Central memory CD8-positive, alpha-beta T cell (primary cell): ENCODE results near the gene SCLY.
"Not testable (repeated sequence)": the region's sequence is repeated elsewhere in the genome, so short reads cannot be mapped to it uniquely, and the experiment has no call there.

ENCODE experiments used
- ATAC-seq: fragments of 150-1000 bp; cut with Tn5 transposase; replicated peaks from 2 replicates; pipeline ENCODE4 v1.10.0; 2022; ENCODE audit warnings: mild to moderate bottlenecking, moderate FRiP score, moderate number of reproducible peaks; ENCODE audit not compliant: poor library complexity, severe bottlenecking; ENCODE audit errors: extremely low read depth
- DNase-seq, 2 donors: peaks; one replicate each; pipeline ENCODE4 v3.0.0; 2021; ENCODE audit warnings: low spot score in 2 of 2
- H3K27ac Mint-ChIP-seq: one replicate; pipeline ENCODE4 v1.8.0; 2022; ENCODE audit warnings: low read depth, mild to moderate bottlenecking, moderate library complexity, mixed read lengths
- H3K27me3 Mint-ChIP-seq: one replicate; pipeline ENCODE4 v1.8.0; 2022; ENCODE audit warnings: mixed read lengths
- H3K36me3 Mint-ChIP-seq: one replicate; pipeline ENCODE4 v1.8.0; 2022; ENCODE audit warnings: mild to moderate bottlenecking, moderate library complexity, mixed read lengths; ENCODE audit not compliant: insufficient read depth
- H3K4me1 Mint-ChIP-seq: one replicate; pipeline ENCODE4 v1.8.0; 2022; ENCODE audit warnings: mixed read lengths
- H3K4me3 Mint-ChIP-seq: one replicate; pipeline ENCODE4 v1.8.0; 2022; ENCODE audit warnings: mild to moderate bottlenecking, moderate library complexity, mixed read lengths
- H3K9me3 Mint-ChIP-seq: one replicate; pipeline ENCODE4 v1.8.0; 2022; ENCODE audit warnings: mixed read lengths

SCLY gene

DNA sequence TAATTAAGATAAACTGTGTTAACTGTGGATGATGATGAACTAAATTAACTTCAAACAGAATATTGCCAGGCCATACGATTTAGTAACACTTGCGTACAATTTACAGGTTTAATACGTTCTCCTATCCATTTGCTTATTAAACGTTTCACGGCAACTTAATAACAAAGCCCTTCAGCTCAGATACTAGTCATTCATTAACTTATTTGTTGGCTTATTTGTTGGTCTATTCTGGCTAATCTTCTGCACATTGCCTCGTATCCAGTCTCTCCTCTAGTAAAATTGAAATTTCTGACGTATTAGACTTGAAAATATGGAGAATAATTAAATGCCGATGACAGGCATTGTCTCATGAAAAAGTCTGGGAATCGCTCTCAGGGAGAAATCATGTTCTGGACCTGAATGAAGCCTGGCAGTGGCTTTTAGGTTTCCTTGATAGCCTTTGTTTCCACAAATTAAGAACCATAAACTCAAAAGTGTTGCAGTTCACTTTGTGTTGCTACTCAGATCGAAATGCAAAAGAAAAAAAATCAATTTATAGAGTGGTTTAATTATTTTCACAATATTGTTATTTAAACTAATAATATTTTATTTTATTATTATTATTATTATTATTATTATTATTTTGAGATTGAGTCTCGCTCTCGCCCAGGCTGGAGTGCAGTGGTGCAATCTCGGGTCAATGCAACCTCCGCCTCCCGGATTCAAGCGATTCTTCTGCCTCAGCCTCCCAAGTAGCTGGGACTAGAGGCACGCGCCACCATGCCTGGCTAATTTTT lies 4.5 kb downstream of the SCLY start:
- peaks cover under 1% of the 10 kb centered on the region for H3K9me3 Mint-ChIP-seq
- no peaks in the 10 kb centered on the region for H3K27me3 Mint-ChIP-seq
- ATAC-seq (no peak), DNase-seq (no peak)
- H3K4me1 Mint-ChIP-seq = peaks cover 44% of the 10 kb centered on the region
- peaks cover 7% of the 10 kb centered on the region for H3K36me3 Mint-ChIP-seq
- H3K4me3 Mint-ChIP-seq = no peak overlapping the region
- no peak overlapping the region for H3K27ac Mint-ChIP-seq

DNA sequence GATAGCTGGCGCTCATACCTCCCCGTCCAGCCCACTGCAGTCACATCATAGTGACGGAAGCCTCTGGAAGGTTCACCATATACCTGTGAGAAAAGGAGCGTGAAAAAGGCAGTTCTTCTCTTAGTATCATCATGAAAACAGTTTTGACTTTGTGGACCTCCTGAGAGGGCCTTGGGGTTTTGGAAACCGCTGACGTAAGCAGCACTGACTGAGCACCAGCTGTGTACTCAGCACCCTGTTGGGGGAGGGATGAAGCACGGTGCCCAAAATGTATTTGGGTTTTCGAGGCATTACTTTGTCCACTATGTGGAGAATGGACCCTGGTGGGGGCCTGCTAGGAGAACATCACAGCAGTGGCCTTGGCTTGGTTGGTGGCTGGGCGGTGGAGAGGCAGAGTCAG lies 5.4 kb downstream of the SCLY start:
- Mint-ChIP-seq H3K9me3 (no peaks in the 10 kb centered on the region), H3K4me3 (no peak overlapping the region), H3K27me3 (no peaks in the 10 kb centered on the region), H3K36me3 (peaks cover 7% of the 10 kb centered on the region), H3K27ac (no peak overlapping the region), H3K4me1 (peaks cover 37% of the 10 kb centered on the region)
- ATAC-seq = no peak
- DNase-seq = no peak

DNA sequence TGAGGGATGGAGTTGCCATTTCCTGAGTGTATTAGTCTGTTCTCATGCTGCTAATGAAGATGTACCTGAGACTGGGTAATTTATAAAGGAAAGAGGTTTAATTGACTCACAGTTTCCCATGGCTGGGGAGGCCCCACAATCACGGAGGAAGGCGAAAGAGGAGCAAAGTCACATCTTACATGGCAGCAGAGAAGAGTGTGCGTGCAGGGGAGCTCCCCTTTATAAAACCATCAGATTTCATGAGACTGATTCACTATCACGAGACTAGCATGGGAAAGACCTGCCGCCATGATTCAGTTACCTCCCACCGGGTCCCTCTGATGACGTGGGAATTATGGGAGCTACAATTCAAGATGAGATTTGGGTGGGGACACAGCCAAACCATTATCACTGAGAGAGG lies 5.9 kb downstream of the SCLY start:
- ATAC-seq, H3K27me3 Mint-ChIP-seq, H3K27ac Mint-ChIP-seq, H3K9me3 Mint-ChIP-seq, H3K4me3 Mint-ChIP-seq, DNase-seq, H3K36me3 Mint-ChIP-seq: not testable (repeated sequence)
- peaks cover 35% of the 10 kb centered on the region for H3K4me1 Mint-ChIP-seq

DNA sequence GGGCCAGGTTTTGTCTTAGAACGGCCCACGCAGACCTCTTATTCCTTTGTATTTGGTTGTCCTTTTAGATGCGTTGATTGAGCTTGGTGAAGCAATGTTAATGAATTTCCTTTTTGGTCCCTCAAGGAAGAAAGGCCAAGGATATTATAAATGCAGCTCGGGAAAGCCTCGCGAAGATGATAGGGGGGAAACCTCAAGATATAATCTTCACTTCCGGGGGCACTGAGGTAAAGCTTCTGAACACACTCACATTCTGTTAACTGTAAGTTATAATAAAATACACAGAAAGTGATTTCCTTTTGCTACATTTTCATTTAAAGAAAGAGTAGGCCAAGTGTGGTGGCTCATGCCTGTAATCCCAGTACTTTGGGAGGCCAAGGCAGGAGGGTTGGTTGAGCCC lies 7.1 kb downstream of the SCLY start:
- Mint-ChIP-seq H3K4me3 (peak overlapping the region; percentile 31), H3K36me3 (peaks cover 8% of the 10 kb centered on the region), H3K4me1 (peaks cover 33% of the 10 kb centered on the region), H3K27me3 (no peaks in the 10 kb centered on the region), H3K9me3 (no peaks in the 10 kb centered on the region), H3K27ac (peak overlapping the region; percentile 85)
- DNase-seq = no peak
- ATAC-seq = no peak

GRCh38 chr2:238069021-238069709 lies 8.4 kb downstream of the SCLY start:
- no peak for DNase-seq
- Mint-ChIP-seq H3K4me3 (peak overlapping the region; percentile 52), H3K36me3 (peaks cover 8% of the 10 kb centered on the region), H3K9me3 (no peaks in the 10 kb centered on the region), H3K27ac (peak overlapping the region; percentile 46), H3K27me3 (no peaks in the 10 kb centered on the region), H3K4me1 (peaks cover 28% of the 10 kb centered on the region)
- no peak for ATAC-seq

- peaks cover 8% of the 10 kb centered on the region for H3K36me3 Mint-ChIP-seq
Measured at GRCh38 chr2:238069877-238070276, 9.1 kb downstream of the SCLY start.

DNA sequence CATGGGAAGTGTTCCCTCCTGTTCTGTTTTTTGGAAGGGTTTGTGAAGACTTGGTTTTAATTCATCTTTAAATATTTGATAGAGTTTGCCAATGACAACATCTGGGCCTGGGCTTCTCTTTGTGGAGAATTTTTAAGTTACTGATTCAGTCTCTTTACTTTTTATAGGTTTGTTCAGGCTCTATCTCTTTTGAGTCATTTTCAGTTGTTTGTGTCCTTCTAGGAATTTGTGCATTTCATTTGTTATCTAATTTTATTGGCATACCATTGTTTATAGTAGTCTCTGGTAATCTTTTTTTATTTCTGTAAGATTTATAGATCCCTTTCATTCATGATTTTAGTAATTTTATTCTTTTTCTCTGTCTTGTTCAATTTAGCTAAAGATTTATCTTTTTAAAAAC lies 14.6 kb downstream of the SCLY start:
- no peaks in the 10 kb centered on the region for H3K9me3 Mint-ChIP-seq
- peaks cover 2% of the 10 kb centered on the region for H3K36me3 Mint-ChIP-seq

More at GRCh38 chr2:238069877-238070276, 9.1 kb downstream of the SCLY start:
- ATAC-seq (no peak), DNase-seq (no peak)
- Mint-ChIP-seq H3K27me3 (no peaks in the 10 kb centered on the region), H3K9me3 (no peaks in the 10 kb centered on the region), H3K27ac (peak overlapping the region; percentile 46), H3K4me3 (no peak overlapping the region), H3K4me1 (peaks cover 28% of the 10 kb centered on the region)

GRCh38 chr2:238077292-238077691 lies 16.5 kb downstream of the SCLY start:
- no peak for DNase-seq
- H3K27ac Mint-ChIP-seq = no peak overlapping the region
- ATAC-seq = no peak
- no peak overlapping the region for H3K4me3 Mint-ChIP-seq
- no peaks in the 10 kb centered on the region for H3K27me3 Mint-ChIP-seq
- peaks cover 5% of the 10 kb centered on the region for H3K4me1 Mint-ChIP-seq
- H3K9me3 Mint-ChIP-seq = no peaks in the 10 kb centered on the region
- H3K36me3 Mint-ChIP-seq = peaks cover 5% of the 10 kb centered on the region

More for the DNA sequence above, 14.6 kb downstream of the SCLY start:
- H3K4me3 Mint-ChIP-seq = no peak overlapping the region
- no peaks in the 10 kb centered on the region for H3K27me3 Mint-ChIP-seq
- no peak for ATAC-seq
- DNase-seq = no peak
- H3K4me1 Mint-ChIP-seq = peaks cover 13% of the 10 kb centered on the region
- no peak overlapping the region for H3K27ac Mint-ChIP-seq

GRCh38 chr2:238079874-238080327 lies 19.1 kb downstream of the SCLY start:
- no peak overlapping the region for H3K27ac Mint-ChIP-seq
- H3K9me3 Mint-ChIP-seq = no peaks in the 10 kb centered on the region
- ATAC-seq (no peak), DNase-seq (no peak)
- no peak overlapping the region for H3K4me3 Mint-ChIP-seq
- no peaks in the 10 kb centered on the region for H3K27me3 Mint-ChIP-seq
- H3K36me3 Mint-ChIP-seq = peaks cover 4% of the 10 kb centered on the region
- peaks cover 5% of the 10 kb centered on the region for H3K4me1 Mint-ChIP-seq

DNA sequence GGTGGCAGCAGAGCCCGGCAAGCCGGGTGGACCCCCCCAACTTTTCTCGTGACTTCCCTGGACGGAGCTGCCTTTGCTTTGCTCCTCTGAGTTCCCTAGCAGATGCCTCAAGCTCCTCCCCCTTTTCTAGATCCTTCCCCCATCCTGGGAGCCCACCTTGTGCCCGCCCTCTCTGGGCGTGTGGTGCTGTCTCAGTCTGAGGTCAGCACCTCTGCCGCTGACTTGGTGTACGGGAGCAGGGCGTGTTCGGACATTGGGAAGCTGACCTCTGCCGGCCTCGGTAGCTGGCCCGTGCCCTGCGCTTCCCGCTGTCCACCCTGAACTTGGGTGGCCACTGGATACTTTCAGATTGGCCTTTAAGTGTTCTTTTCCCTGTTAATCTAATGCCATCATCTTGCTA lies 19.7 kb downstream of the SCLY start:
- no peaks in the 10 kb centered on the region for H3K9me3 Mint-ChIP-seq
- peaks cover 5% of the 10 kb centered on the region for H3K4me1 Mint-ChIP-seq
- no peak overlapping the region for H3K4me3 Mint-ChIP-seq
- peaks cover 9% of the 10 kb centered on the region for H3K36me3 Mint-ChIP-seq
- H3K27ac Mint-ChIP-seq = no peak overlapping the region
- no peak for ATAC-seq
- no peak for DNase-seq
- no peaks in the 10 kb centered on the region for H3K27me3 Mint-ChIP-seq

DNA sequence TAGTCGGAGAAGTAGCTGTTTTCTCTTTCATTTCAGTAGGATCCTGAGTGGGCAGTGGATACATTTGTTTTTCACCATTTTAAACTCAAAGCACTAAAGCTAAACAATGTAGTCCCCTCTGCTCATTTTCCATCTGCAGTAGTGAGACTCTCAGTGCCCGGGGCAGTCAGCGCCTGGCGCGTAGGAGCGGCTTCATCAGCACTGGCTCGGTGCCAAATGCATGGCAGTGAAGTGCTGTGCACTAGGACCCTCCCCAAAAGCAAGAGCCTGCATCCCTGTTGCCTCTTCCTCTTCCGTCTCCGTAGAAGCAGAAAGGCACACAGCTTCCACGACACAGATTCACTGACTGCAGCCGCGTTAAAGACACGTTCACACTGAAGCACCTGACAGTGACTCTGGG lies 20.3 kb downstream of the SCLY start:
- Mint-ChIP-seq H3K27me3 (no peaks in the 10 kb centered on the region), H3K27ac (no peak overlapping the region), H3K9me3 (no peaks in the 10 kb centered on the region), H3K4me3 (no peak overlapping the region), H3K36me3 (peaks cover 10% of the 10 kb centered on the region), H3K4me1 (peaks cover 5% of the 10 kb centered on the region)
- ATAC-seq = no peak
- no peak for DNase-seq

- ATAC-seq = no peak
- peaks cover 10% of the 10 kb centered on the region for H3K36me3 Mint-ChIP-seq
Measured at GRCh38 chr2:238081561-238081960, 20.8 kb downstream of the SCLY start.

DNA sequence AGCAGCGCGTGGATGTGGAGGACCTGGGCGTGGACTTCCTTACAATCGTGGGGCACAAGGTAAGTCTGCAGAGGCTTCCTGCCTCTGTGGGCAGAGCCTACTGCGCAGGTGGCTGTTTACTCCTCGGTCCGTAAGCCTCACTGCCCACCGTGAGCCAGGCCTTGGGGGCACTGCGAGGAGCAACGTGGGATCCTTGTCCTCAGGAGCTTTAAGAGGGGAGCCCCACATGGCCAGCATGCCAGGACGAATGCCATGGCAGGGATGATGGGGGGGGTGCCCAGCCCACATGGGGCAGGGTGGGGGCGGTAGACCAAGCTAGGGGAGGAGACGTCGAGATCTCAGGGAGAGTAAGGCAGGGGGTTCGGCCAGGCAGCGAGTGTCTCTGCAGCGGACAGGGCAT lies 21.4 kb downstream of the SCLY start:
- Mint-ChIP-seq H3K27ac (no peak overlapping the region), H3K4me1 (peaks cover 8% of the 10 kb centered on the region), H3K27me3 (no peaks in the 10 kb centered on the region), H3K9me3 (no peaks in the 10 kb centered on the region), H3K36me3 (peaks cover 10% of the 10 kb centered on the region), H3K4me3 (no peak overlapping the region)
- DNase-seq = no peak
- no peak for ATAC-seq

More at GRCh38 chr2:238081561-238081960, 20.8 kb downstream of the SCLY start:
- Mint-ChIP-seq H3K9me3 (no peaks in the 10 kb centered on the region), H3K4me3 (no peak overlapping the region), H3K4me1 (peaks cover 5% of the 10 kb centered on the region), H3K27ac (no peak overlapping the region), H3K27me3 (no peaks in the 10 kb centered on the region)
- DNase-seq = no peak
